ENCODE data around the gene REXO5. TPM values are rescaled to one million over a fixed set of nuclear protein-coding genes. Genes with fewer than 3 reads are reported as not detected.
A peak's percentile ranks its signal among the peaks of the same experiment; 100 is the strongest.

The REXO5 gene
- total and polyA plus RNA-seq, 2 of the 13 experiments (the other 11 are each of a cell fraction or from before 2014, with no cell fraction given) = 5.9 to 13.1 TPM

DNA sequence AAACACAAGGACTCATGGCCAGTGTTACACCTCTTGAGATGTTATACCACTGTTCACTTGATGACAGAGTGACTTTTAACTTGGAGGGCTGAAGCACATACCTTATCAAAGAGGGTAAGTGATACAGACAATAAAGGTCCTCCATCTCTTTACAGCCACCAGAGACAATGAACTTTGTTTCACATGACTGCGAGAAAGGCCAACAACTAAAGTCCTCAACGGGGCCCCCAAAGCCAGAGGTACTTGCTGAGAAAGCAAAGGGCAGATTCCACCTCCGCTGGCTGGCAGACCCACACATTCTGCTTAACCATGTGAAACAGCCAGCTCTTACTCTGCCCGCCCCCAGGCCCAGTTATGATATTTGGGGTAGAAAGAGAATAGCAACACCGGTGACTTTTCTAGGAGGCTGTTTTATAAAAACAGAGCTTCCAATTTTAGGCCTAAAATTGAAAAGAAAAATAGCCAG, 72.4 kb downstream of the REXO5 start:
- Histone ChIP-seq H3K9ac (ENCODE audit: insufficient read depth, low read depth, low read length) (peak overlapping the region; percentile 25), H3K4me3 (replicated peaks in 1 of 3; ENCODE audit: insufficient read depth in 1 of 3, low read depth in 2 of 3, low read length in 3 of 3) (peak overlapping the region in 2 of 3 experiments; percentile 27 to 36; a peak in 4 of 6 replicates), H3K9me3 (ENCODE audit: low read length) (no peaks in the 10 kb centered on the region), H3K27ac (ENCODE audit: extremely low read length, insufficient read depth, low read length) (peak overlapping the region; percentile 58), H3K36me3 (replicated peaks in 1 of 2; ENCODE audit: control insufficient read depth in 1 of 2, insufficient read depth in 2 of 2, low read length in 2 of 2) (no peaks in the 10 kb centered on the region), H2AFZ (ENCODE audit: low read length) (no peak overlapping the region), H3K4me1 (ENCODE audit: insufficient read depth, low read length) (peaks cover 83% of the 10 kb centered on the region), H3K79me2 (ENCODE audit: insufficient read depth, low read length) (peaks cover 87% of the 10 kb centered on the region), H3K27me3 (ENCODE audit: control insufficient read depth in 1 of 2, insufficient read depth in 2 of 2, low read length in 2 of 2) (no peaks in the 10 kb centered on the region), H4K20me1 (ENCODE audit: insufficient read depth, low read length) (peaks cover 22% of the 10 kb centered on the region), H3K4me2 (ENCODE audit: low read depth, low read length) (peak overlapping the region; percentile 69)
- CTCF ChIA-PET (ENCODE audit: low intra/inter-chr PET ratio, low total read pairs) = interaction anchor here (1.8 kb wide), 1 partner anchor 29 kb away, joined by 5 read pairs; no protein-coding TSS in a partner anchor
- in situ Hi-C loops (cut with HindIII; ENCODE audit: extremely low pct_ligation_motif_present, low pct_unique_long_range_greater_than_20kb) = no loop called here
- intact Hi-C loops (cut with micrococcal nuclease; ENCODE audit: unreplicated experiment) = loop anchor here (2.0 kb wide), 1 partner anchor 28 kb away; no protein-coding TSS in a partner anchor
- POLR2A ChIA-PET = interaction anchor here (1.2 to 1.9 kb wide), 2 partner anchors 13 to 21 kb away, joined by 5 to 8 read pairs; partner anchors contain the start of genes DCUN1D3 and LYRM1
- DNase-seq (ENCODE audit: low spot score) = peak; percentile 85
- 5% methylated on average over 5 of the region's 5 CpGs for WGBS (ENCODE audit: low lambda C conversion rate)
- peak; percentile 91 for ATAC-seq
- FAIRE-seq = peak; percentile 61
- BruUV-seq (replicated peaks) = no TSS peak
- TF ChIP-seq ZBTB3 (CRISPR knock-in tag; IDR thresholded peaks at IDR 0.05; ENCODE audit: borderline replicate concordance, low read depth) (peak; percentile 50; the same call in 1 of the 2 replicates), STAT5B (CRISPR knock-in tag; IDR thresholded peaks at IDR 0.05) (no peak), ZNF644 (CRISPR knock-in tag; IDR thresholded peaks at IDR 0.05; ENCODE audit: low read depth) (peak; percentile 29; the same call in 1 of the 2 replicates), ZNF749 (CRISPR knock-in tag; IDR thresholded peaks at IDR 0.05; ENCODE audit: borderline replicate concordance) (no peak), SP2 (CRISPR knock-in tag; IDR thresholded peaks at IDR 0.05) (no peak), ZNF451 (CRISPR knock-in tag; IDR thresholded peaks at IDR 0.05) (peak; percentile 58; the same call in 1 of the 2 replicates), IRX3 (CRISPR knock-in tag; IDR thresholded peaks at IDR 0.05; ENCODE audit: borderline replicate concordance, low read depth) (no peak), HES4 (CRISPR knock-in tag; IDR thresholded peaks at IDR 0.05; ENCODE audit: borderline replicate concordance) (no peak), ZNF614 (CRISPR knock-in tag; IDR thresholded peaks at IDR 0.05; ENCODE audit: borderline replicate concordance) (no peak), ZNF354B (CRISPR knock-in tag; IDR thresholded peaks at IDR 0.05) (no peak), NFRKB (IDR thresholded peaks at IDR 0.05) (no peak), ZNF431 (CRISPR knock-in tag; IDR thresholded peaks at IDR 0.05; ENCODE audit: borderline replicate concordance, low read depth) (no peak), SP140L (CRISPR knock-in tag; IDR thresholded peaks at IDR 0.05; ENCODE audit: borderline replicate concordance) (no peak), HNF4A (CRISPR knock-in tag; IDR thresholded peaks at IDR 0.05) (peak; percentile 89), NBN (conservative IDR thresholded peaks at IDR 0.05) (no peak), ZZZ3 (CRISPR knock-in tag; IDR thresholded peaks at IDR 0.05; ENCODE audit: borderline replicate concordance) (no peak), EED (CRISPR knock-in tag; IDR thresholded peaks at IDR 0.05) (no peak), HHEX (CRISPR knock-in tag; IDR thresholded peaks at IDR 0.05) (no peak), TGIF2 (CRISPR knock-in tag; IDR thresholded peaks at IDR 0.05) (peak; percentile 8; the same call in 1 of the 2 replicates), ZNF10 (CRISPR knock-in tag; IDR thresholded peaks at IDR 0.05; ENCODE audit: borderline replicate concordance, low read depth) (no peak), ZNF367 (CRISPR knock-in tag; IDR thresholded peaks at IDR 0.05; ENCODE audit: borderline replicate concordance) (no peak)
- TF ChIP-seq, protein P1, sequence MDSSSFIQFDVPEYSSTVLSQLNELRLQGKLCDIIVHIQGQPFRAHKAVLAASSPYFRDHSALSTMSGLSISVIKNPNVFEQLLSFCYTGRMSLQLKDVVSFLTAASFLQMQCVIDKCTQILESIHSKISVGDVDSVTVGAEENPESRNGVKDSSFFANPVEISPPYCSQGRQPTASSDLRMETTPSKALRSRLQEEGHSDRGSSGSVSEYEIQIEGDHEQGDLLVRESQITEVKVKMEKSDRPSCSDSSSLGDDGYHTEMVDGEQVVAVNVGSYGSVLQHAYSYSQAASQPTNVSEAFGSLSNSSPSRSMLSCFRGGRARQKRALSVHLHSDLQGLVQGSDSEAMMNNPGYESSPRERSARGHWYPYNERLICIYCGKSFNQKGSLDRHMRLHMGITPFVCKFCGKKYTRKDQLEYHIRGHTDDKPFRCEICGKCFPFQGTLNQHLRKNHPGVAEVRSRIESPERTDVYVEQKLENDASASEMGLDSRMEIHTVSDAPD (CRISPR knock-in tag; IDR thresholded peaks at IDR 0.05) = no peak; the same call in 1 of the 2 replicates

Measured in HepG2 (cell line).